T47D (cell line): ENCODE results near the gene HES5.
A peak's percentile ranks its signal among the peaks of the same experiment; 100 is the strongest.

ENCODE experiments used
- DNase-seq, 2 experiments: peaks; one replicate each; pipeline versions ENCODE4 v3.0.0 to v3.0.0-alpha.2; 2011 to 2012; ENCODE audit warnings: low read depth in 1 of 2, low spot score in 1 of 2
- JUND ChIP-seq: IDR thresholded peaks from 2 replicates; pipeline ENCODE4 v1.6.1; 2012; ENCODE audit warnings: low read depth
- in situ Hi-C: cut with HindIII; loops from 2 replicates; pipeline ENCODE4 v1.10.0; 2016; ENCODE audit warnings: low sequenced_read_pairs, low pct_unique_long_range_greater_than_20kb

Gene HES5

GRCh38 chr1:2501041-2501819 lies 28.8 kb downstream of the HES5 start:
- no peak for DNase-seq
- no peak for TF ChIP-seq JUND
- in situ Hi-C loops = no loop called here

DNA sequence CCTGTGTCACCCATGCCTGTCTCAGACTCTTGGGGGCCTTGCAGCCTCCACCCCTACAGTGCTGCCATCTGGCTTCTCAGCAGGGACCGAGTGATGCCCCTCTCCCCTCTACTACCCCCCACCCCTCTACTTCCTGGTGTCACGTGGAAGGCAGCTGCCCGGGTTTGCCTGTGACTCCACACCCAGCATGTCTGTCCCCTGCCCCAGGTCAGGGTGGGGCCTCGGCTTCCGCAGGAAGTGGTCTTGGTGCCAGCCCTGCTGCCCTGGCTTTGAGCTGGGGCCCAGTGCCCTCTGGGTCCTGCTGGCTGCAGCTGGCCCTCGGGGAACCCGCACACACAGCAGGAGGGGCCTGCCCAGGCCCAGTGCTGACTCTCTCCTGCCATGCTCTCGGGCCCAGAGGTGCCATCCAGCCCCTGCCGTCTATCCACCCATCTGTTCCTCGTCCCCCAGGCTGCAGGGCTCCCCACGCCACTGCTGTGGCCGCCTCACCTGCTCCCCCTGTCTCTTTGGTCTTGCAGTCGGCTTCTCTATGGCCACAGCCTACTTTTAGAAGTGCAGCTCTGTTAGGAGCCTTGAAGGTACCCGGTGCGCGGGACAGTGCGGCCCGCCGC lies 30.0 kb downstream of the HES5 start:
- in situ Hi-C loops = no loop called here
- no peak for DNase-seq
- TF ChIP-seq JUND = no peak

- no peak for DNase-seq
- in situ Hi-C loops = no loop called here
- no peak for TF ChIP-seq JUND
These were observed 30.8 kb downstream of the HES5 start for GRCh38 chr1:2499260-2499659.

DNA sequence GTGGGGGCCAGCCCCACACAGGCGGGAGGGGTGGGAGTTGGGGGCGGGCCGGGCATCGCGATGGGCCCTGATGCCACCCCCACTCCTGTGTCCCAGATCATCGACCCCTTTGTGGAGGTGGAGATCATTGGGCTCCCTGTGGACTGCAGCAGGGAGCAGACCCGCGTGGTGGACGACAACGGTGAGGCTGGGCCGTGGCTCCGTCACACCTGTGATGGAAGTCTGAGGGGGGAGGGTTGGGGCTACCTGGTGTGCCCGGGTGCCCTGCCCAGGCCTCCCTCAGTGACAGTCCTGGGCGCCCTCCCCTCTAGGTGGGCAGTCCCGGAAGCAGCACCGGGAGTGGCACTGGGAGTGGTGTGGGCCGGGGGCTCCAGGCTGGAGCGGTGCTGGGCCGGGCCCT lies 31.4 kb downstream of the HES5 start:
- no peak for TF ChIP-seq JUND
- no peak for DNase-seq
- in situ Hi-C loops = no loop called here

DNA sequence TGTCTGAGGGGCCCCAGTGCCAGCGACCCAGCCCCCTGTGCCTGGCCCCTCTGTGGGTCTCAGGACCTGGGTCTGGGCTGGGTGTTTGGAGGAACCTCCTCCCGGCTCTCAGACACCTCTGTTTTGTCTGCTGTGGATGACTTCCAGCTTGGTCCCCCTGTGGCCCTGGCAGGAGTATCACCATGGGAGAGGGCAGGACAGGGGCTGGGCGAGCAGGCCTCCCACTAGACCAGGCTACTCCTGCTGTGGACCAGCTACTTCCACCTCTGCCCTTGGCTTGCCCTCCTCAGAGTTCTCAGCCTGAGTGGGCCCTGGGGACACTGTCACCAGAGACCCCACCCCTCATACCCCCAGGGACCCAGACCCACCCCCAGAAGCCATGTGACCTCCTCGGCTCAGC lies 32.2 kb downstream of the HES5 start:
- no peak for DNase-seq
- no peak for TF ChIP-seq JUND
- in situ Hi-C loops = no loop called here

DNA sequence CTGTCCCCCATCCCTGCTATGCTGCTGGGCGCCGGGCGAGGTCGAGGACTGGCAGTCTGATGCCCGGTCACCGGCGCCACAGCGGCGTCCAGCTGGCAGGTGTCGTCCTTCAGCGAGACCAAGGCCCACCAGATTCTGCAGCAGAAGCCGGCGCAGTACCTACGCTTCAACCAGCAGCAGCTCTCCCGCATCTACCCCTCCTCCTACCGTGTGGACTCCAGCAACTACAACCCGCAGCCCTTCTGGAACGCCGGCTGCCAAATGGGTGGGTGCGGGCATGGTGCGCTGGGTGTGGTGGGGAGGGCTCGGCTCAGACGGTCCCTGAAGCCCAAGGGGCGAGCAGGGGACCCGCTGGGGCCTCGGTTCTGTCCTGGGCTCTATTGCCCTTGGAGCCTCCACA lies 33.3 kb downstream of the HES5 start:
- in situ Hi-C loops = no loop called here
- TF ChIP-seq JUND = no peak
- no peak for DNase-seq

GRCh38 chr1:2496087-2496622 lies 33.9 kb downstream of the HES5 start:
- in situ Hi-C loops = no loop called here
- DNase-seq = no peak
- TF ChIP-seq JUND = no peak

- no peak for DNase-seq
- TF ChIP-seq JUND = no peak
- in situ Hi-C loops = no loop called here
These were observed 34.5 kb downstream of the HES5 start for GRCh38 chr1:2495546-2495945.

DNA sequence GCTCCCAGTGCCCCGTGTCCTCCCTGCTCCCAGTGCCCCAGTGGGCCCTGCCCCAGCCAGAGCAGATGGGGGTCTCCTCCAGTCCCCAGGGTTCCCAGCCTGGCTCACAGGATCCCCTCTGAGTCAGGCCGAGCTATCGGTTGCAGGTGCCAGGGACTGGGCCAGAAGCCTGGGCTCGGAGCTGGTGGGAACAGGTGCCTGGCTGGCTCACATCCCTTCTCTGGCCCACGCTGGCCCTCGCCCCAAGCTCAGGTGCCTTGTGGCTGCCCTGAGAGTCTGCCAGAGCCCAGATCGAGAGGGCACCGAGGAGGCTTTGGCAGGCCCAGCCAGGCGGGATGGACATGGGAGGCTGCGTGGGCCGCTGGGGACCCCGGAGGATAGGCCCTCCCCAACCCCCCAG lies 35.0 kb downstream of the HES5 start:
- no peak for DNase-seq
- no peak for TF ChIP-seq JUND
- in situ Hi-C loops = no loop called here

DNA sequence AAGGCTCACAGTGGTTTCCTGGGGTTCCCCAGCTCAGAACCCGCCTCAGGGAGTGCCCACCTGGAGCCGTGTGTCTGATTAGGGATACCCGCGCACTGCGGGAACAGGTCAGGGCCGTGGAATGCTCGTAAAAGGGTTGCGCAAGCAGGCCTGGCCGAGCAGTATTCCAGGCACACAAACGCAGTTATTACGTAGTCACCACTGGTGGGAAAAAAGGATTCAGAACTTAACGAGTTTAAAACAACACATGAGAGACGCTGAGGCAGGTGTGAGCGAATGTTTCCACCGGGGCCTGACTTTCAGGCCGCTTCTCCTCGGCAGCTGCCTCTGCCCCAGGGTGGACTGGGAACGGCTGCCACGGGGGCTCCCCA lies 35.8 kb downstream of the HES5 start:
- TF ChIP-seq JUND = no peak
- DNase-seq = peak; percentile 65 to 78
- in situ Hi-C loops = no loop called here

GRCh38 chr1:2493691-2494322 lies 36.3 kb downstream of the HES5 start:
- in situ Hi-C loops = no loop called here
- TF ChIP-seq JUND = no peak
- DNase-seq = no peak

DNA sequence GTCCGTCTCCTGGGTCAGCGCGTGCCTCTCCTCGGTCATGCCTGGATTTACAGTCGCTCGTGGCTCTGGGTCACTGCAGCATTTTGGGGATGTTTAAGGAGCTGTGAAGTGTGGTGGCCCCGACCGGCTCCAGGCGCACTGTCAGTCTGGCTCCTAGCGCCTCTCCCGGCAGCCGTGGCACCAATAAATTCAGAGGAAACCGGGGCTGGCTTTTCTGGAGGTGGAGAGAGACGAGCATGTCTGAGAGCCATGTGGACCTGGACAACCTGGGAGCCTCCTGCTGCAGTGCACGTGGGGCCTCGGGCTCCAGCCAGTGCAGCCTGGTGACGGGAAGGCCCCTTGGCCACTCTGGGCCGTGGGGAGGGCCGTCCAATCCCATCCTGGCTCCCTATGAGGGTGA lies 36.8 kb downstream of the HES5 start:
- DNase-seq = no peak
- in situ Hi-C loops = no loop called here
- no peak for TF ChIP-seq JUND

DNA sequence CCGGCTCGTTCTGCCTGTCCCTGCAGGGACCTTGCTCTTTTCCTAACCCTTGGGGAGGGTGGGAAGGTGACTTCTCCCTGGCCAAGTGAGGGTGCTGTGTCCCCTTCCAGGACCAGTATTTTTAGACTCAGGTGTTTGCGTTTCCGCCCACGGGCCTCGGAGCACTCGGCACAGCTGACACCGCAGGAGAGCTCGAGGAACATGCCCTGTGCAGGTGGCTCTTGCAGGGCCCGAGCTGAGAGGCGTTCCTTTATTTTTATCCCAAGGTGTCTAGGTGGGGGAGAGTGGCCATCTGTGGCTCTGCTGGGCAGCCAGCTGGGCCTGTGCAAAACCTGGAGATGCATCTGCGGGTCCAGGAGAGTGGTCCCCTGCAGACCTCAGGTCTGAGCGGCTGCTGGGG lies 38.0 kb downstream of the HES5 start:
- TF ChIP-seq JUND = no peak
- in situ Hi-C loops = no loop called here
- peak in 1 of 2 experiments; percentile 28 for DNase-seq
